NOMO-1 treated with dmso at 0.1 percent for 144 hours (cell line): ENCODE results near the gene KSR2.

Experiments
- DNase-seq: peaks from one replicate; lab custom pipeline; 2025; ENCODE audit not compliant: unreplicated experiment; lab: John Stamatoyannopoulos, UW

The KSR2 gene

DNA sequence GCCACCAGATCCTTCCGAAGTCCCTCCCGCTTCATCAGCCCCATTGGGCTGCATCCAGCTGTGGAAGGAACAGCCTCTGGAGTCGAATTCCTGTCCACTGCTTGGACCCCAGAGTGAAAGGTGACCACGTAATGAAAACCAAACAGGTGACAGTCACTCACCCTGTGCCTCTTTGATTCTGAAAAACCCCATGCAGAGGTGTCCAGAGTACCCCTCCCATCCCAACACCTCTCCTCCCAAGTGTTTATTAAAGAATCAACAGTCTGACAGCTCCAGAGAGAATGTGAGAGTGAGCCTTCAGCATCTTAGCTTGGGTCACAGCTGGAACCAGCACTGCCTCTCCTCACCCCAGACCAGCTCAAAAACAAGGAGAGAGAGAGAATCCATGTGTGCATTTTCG, 428.8 kb downstream of the KSR2 start:
- no peak for DNase-seq

DNA sequence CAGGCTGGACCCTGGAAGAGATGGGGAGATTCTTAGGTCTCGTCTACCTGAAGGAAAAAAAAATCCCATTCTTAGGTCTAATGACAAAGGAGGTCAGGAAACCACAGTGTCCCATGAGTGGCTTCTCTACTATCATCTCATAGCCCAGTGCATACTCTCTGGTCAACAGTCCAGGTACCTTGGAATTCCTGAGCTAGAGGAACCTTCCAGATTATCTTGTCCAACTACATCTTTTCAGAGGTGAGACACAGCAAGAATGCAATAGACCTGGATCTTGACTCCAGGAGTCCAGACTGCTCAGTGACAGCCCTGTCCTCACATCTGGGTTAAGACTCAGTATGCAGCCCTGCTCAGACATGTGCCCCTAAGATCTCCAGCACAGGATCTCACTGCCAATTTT, 429.9 kb downstream of the KSR2 start:
- DNase-seq = no peak

DNA sequence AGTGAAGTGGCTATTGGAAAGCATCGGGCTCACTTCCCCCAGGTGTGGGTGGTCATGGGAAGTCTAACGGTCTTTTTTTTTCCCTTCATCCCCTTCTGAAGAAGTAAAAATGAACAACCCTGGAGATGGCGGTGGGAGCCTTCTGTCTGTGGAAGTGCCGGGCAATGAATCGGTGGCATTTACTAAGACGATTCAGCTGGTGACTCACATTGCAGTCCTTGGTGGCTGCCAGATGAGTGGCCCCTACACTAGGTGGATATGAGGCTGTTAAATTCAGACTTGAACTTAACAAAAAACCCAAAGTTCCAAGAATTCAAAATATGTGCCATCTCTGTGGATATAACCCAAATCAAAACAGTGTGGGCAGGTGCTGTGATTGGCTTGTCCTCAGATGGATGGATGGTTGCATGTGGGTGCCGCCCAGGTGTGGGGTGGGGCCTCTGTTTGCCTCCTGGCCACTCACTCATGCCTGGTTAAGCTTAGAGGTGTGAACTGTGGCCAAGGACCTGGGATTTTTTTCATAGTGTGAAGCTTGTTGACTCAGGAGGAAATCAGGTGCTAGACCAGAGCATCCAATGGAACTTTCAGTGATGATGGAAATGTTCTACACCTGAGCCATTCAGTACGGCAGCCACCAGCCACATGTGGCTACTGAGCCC, 430.6 kb downstream of the KSR2 start:
- no peak for DNase-seq

DNA sequence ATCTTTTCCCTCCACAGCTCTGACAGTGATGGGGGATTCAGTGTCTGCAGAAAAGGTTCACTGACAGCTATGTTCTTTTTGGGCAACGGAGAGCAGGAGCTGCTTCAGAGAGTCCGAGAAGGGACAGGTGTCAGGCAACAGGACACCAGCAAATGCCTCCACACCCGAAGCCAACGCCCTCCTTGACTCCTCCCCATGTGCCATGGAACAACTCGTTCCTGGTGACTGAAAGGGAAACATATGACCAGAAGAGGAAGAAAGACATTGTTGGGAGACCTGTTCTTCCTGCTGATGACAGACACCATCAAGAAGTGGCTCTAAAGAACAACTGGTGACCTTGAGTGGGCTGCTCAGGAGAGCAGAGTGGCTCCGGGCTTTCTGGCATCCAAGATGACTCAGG, 435.1 kb downstream of the KSR2 start:
- no peak for DNase-seq

DNA sequence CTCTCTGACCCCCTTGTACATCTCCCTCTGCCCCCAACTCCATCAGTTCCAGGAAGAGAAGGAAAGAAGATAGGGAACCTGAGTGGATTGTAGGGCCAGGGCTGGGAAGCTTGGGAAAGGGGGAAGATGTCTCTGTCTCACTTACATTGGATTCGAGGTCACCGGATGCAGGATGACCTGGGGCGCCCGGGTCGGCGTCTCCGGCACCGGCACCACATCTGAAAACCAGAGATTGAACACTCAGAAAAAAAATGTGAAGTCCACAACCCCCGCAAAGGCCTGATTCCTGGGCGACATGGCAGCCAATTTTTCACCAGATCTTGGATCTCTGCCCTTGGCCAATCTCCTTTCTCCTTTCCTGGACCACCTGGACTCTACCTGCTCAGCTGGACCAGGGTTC, 438.0 kb downstream of the KSR2 start:
- DNase-seq = no peak

DNA sequence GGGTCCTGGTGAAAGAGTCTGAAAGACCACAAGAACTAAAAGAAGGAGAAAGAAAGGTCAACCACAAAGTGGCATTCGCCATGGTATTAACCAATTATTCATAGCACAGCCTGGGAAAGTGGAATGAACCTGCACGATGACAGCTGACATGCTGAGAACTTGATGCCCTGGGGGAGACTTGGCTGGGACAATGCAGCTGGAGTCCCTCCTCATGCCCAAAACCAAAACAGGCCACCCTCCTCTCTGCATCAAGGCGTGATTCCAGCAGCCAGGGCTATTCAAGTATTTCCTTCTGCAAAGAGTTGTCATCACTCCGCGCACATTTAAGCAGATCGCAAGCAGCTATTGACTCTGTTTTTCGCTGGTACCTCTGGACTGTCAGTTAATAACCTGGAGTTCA, 440.3 kb downstream of the KSR2 start:
- DNase-seq = no peak

DNA sequence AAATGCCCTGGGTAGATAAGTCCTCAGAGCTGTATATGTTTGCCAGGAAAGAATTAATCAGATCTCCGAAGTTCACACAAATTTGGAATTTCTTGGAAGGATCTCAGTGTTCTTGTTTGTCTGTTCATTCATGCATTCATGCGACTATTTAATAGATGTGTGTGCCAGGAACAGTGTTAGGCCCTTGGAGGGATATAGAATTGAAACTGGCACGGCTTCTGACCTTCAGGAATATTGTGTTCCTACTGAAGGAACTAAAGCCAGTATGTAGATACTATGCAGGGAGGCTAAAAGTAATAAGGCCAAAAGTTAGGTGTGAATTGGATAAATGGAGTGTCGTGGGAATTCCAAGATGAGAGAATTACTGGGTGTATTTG, 441.3 kb downstream of the KSR2 start:
- DNase-seq = no peak

DNA sequence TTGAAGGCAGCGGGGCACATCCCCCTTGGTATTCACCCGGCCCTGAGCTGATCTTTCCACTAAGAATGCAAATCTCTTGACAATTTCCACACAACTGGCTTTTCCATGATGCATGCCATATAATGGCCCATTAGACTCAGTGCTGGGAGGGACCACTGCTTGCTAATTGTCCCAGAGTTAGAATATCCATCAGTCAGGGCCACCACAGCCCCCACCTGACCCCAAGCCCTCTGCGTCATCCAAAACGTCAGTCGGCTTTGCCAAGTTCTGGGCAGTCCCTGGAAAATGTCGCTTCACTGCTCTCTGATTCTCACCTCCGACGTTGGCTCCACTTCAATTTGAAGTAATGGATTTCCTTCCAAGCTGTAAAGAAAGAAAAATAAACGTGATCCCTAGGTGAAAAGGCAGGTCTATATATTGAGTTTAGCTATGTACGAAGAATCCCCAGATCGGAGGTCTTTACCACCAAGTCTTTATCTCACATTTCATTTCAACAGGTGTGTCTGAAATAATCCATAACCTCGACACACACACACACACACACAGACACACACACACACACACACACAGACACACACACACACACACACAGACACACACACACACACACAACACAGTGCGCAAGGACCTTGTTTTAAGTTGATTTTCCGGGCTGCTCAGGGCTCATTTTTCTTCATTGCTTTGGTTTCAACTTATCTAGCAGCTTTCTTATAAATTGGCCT, 441.9 kb downstream of the KSR2 start:
- DNase-seq = no peak

DNA sequence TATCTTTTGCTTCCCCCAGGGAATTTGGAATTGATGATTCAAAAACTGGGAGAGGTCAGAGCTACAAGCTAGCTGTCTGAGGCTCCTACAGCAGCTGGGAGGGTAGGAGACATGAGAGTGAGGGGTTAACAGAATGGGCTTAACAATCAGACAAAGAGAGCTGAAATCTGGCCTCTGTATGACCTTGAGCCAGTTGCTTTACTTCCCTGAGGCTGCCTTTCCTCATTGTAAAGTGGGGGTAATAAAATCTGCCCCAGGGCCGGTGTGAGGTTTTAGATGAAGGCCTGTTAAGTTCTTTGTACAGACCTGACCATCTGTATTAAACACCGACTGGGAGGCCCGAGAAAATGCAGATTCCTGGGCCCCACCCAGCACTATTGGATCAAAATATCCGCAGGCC, 443.0 kb downstream of the KSR2 start:
- DNase-seq = no peak

DNA sequence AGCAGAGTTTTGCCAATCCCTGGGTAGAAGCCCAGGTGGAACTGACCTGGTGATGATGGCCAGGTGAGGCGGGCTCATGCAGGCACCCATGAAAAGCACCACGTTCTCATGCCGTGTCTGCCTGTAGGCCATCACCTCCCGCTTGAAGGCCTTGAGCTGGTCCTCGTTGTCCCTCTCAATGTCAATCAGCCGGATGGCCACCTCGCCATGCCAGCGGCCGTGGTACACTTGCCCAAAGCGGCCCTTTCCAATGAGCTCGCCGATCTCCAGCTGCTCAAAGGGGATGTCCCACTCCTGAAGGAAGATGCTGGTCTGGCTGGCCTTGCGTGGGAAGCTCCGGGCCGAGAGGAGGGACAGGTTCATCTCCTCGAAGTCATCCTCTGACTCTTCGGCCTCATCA, 444.0 kb downstream of the KSR2 start:
- DNase-seq = no peak

DNA sequence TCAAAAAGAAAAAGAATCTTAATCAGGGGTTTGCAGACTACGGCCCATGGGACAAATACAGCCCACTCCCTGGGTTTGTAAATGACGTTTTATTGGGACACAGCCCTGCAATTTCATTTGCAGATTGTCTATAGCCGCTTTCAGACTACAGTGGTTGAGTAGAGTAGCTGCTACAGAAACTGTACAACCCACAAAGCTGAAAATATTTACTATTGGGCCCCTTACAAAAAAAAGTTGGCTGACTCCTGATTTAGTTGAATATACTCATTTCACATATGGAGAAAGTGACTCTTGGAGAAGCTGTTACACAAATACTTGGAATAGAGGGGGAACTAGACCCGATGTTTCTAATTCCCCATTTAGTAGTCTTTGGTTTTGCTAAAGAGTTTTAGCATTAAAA, 444.8 kb downstream of the KSR2 start:
- no peak for DNase-seq

DNA sequence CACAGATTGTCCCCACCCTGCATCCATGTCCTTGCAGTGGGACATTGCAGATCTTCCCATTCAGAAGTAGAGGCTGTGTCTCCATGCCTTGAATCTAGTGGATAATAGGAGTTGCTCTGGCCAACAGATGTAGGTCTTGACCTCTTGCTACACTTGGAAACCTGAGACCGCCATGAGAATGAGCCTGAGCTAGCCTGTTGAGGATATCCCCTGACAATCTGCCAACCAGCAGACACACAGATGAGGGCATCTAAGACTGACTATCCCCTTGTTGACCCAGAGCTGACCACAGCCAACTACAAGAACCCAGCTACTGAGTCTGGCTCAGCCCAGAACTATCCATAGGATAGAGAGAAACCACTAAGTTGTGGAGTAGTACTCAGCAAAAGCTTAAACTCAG, 446.2 kb downstream of the KSR2 start:
- no peak for DNase-seq

DNA sequence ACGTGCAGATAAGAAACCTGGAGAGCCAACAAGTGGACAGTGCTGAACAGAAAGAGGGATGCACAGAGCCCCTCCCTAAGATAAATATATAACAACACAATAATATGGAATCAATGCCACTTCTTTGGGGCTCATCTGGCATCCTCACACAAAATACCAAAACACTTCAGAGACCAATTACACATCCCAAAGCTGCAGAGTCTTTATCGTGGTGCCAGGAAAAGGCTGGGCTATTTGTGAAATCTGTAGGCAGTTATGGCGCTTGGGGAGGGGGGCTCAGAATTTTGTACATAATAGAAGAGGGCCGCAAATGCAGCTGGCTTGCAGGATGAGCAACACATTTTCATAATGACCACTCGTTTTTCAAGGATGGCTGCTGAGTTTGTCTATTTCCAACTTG, 446.9 kb downstream of the KSR2 start:
- DNase-seq = no peak

DNA sequence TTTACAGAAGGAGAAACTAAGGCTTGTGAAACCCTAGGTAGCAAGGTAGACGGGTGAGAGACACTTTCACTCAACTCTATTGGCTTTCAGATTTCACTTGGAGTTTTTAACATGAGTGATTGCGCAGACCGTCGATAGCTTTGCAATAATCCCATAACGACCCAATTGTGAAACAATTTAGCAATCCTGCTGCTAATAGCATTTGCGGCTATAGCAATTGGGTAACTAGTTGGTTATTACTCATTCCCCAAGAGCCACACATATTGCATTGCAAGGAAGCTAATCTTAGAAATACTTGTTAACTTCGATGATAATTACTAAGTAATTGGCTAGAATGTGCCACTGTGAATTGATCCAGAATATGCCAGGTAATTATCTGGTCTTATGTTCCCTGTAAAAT, 447.4 kb downstream of the KSR2 start:
- DNase-seq = peak; percentile 90

DNA sequence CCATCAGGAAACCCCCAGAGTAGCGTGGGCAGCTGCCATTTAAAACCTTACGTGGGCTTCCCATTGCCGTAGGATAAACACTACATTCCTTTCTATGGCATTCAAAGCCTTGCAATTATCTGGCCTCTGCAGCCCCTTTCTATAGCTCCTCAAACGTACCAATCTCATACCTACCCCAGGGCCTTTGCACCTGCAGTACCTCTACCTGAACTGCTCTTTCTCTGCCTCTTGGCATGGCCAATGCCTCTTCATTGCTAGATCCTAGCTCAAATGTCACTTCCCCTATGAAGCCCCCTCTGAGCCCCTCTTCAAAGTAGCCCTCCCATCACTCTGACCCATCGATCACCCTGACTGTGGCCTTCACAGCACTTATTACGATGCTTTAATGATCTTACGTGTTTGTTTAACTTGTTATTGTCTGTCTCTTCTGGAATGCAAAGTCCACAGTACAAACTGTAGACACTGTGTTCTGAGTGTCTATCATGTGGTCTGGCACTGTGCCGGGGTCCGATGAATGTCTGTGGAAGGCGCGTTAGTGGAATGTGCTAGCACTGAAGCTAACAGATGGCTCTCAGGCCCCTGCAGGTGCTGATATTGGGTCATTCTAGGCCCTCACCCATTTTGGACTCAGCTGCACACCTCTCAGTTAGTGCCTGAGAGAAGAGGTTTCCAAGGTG, 450.1 kb downstream of the KSR2 start:
- no peak for DNase-seq

DNA sequence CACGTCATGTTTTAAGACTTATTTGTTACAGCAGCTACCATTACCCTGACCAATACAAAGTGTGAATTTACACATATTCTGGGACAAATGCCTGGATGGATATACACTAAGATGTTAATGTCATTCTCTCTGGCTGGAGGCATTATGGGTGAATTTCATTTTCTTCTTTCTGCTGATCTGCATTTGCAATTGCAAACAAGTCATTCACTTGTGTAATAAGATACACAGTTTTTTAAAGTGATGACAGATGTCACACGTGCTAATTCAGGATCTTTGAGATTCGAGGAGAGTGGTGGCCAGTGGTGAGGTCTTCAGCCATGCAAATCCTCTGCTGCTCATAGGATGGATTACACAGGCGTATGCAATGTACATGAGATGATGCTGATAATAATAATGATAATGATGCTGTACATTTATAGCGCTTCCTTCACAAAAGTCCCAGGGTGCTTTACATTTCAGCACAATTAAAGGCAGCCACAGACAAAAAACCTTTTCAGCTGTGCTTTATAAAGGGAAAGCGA, 451.5 kb downstream of the KSR2 start:
- no peak for DNase-seq

DNA sequence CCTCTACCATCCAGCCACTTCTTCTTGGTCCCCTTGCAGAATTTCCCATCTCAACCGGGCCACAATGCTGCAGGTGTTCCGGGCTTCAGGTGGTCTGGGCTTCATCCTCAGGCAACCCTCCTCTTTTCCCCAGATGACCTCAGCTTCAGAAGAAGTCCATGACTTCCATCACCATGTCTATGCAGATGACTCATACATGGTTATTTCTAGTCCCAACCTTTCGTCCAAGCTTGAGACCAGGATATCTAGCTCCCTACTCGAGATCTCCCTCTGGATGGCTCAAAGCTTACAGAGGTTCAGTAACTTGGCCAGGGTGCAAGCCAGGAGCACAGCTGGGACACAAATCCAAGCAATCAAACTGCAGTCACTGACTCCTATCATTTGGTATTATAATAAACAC, 452.8 kb downstream of the KSR2 start:
- DNase-seq = no peak

DNA sequence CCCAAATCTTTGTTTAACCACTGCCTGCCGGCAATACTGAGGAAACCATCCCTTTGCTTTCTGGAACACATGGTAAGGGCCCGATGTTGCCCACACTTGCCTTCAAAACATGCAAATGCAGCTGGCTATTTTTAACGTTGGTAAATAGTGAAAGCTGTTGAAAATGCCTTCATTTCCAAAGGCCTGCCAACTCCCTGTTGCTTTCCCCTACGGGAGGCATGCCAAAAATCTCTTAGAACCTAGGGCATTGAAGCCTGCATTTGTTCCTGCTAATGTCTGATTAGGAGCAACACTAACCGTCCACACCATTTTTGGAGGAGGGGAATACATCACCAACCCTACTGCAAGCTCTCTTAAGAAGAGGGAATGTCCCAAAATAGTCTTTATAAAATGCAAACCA, 454.8 kb downstream of the KSR2 start:
- DNase-seq = no peak

DNA sequence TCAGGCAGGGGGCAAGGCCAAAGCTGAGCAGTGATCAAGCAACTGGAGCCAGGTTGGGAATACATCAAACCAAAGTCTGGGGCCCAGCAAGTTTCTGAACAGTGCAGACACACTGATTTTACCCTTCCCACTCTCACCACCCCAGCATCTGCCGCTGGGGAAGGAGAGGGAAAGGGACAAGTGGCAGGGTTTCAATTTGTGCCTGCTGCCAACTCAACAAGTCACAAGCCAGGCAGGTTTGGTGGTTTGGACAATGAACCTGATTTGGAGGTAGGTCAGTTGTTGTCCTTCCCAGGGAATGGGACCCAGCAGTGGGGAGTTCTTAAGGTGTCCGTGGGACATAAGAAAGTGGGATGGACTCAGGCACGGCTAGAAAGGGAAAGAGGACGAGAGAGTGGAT, 455.4 kb downstream of the KSR2 start:
- DNase-seq = no peak

DNA sequence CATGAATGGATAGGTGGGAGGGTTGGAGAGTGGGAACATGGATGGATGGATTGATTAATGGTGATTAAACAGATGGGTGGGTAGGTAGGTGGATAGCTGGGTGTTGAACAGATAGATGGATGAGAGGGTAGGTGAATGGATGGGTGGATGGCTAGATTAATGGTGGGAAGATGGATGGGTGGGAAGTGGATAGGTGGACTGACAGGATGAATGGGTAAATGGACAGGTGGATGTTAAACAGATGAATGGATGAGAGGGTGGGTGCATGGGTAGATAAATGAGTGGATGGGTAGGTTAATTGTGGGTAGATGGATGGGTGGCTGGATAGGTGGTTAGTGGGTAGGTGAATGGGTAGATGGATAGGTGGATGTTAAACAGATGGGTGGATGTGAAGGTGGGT, 460.3 kb downstream of the KSR2 start:
- DNase-seq = no peak

DNA sequence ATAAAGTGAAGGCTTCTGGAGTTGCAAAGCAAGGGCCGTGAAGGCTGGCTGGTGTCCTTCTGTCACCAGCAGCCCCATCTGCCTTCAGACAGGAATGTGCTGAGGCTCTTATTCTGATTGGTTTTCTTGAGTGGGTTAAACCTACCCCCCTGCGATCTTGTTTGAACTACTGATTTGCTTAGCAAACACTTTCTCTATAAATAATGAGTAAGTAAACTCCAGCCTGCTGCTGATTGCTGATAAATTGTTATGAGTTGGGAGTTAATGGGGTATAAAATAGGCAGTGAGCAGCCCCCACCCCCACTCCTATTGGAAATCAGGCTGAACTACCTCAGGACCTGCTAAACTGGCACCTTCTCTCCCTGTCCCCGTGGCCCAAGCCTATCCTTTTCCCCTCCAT, 461.2 kb downstream of the KSR2 start:
- DNase-seq = no peak

DNA sequence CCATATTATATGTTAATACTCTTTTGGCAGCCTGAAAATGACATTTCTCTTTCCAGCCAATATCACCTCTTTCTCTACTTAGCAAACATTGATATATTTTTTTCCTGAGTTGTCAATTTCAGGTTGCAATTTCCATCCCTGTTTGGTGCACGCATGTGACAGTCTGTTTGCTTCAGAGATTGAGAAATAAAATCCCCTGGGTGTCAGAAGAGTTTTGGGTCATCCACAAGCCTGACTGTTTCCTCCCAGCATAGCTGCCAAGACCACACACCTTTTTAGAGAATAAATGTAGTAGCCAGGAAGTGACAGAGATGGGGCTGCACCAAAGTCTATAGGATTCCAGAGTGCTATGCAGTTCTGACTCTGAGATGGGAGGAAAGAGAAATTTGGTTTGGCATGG, 462.5 kb downstream of the KSR2 start:
- no peak for DNase-seq
